GM19397 (cell line): ENCODE data around the gene HOXA7.

Experiments
- ATAC-seq: cut with Tn5 transposase; IDR thresholded peaks from one replicate; pipeline ENCODE4 v1.9.1; 2021; ENCODE audit warnings: mild to moderate bottlenecking, moderate library complexity; ENCODE audit not compliant: unreplicated experiment

The HOXA7 gene

DNA sequence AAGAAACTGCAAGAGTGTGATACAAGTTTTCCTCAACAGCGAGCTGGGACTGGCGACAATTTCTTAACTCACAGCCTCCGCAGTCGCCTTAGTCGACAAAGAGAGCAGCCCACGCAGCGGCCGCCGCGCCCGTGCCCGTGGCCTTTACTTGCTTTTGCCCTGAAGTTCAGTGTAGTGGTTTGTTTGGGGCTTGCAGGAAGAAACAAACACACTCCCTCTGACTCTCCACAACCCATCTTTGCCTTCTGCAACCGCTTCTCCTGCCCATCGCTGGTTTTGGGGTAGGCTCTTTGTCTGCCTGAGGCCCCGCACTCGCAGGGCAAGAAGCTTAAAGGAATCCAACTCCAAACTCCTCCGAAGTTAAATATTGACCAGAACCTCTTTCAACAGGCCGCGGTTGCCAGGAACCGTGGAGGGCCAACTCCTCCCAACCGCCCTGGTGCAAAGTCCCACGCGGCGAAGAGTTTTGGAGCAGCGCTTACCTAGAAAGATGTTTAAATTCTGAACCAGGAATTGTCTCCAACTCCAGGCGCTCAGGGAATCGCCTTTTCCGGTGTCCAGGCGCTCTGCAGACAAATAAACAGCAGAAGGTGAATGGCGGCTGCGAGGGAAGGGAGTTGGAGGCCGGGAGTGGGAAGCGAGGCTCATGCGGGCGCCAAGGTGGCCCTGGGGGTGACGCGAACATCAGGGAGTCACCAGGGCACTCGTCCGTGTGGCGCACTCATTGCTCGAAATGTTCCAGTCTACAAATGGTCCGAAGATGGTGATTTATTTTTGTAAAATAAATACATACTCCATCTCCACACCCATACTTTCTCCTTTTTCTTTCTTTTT lies 34.2 kb downstream of the HOXA7 start:
- ATAC-seq = no peak

GRCh38 chr7:27121684-27122076 lies 34.8 kb downstream of the HOXA7 start:
- ATAC-seq = no peak

DNA sequence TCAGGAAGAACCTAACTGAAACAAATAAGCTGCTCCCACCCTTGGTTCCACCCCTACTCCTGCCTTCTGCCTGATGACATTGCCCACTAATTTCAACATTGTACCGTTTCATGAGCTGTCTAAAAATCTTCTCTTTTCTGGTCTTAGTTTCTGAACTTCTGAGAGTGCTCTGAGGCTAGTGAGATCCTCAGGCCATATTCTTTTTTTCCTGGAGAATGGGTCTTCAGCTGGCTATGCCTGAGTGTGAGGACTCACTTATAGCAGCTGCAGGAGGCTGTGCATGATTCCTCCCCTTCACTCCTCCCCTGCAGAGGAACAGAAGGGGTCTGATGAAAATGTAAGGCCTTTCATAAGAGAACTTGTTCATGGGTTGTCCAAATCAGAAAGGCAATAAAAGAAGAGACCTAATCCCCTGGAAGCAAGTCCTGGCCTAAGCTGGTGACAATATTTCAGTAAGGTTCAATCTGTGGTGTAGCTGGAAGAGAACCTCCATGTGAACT lies 37.0 kb downstream of the HOXA7 start:
- ATAC-seq = no peak

- no peak for ATAC-seq
Measured at GRCh38 chr7:27118580-27118979, 37.9 kb downstream of the HOXA7 start.

GRCh38 chr7:27117887-27118491 lies 38.5 kb downstream of the HOXA7 start:
- no peak for ATAC-seq

DNA sequence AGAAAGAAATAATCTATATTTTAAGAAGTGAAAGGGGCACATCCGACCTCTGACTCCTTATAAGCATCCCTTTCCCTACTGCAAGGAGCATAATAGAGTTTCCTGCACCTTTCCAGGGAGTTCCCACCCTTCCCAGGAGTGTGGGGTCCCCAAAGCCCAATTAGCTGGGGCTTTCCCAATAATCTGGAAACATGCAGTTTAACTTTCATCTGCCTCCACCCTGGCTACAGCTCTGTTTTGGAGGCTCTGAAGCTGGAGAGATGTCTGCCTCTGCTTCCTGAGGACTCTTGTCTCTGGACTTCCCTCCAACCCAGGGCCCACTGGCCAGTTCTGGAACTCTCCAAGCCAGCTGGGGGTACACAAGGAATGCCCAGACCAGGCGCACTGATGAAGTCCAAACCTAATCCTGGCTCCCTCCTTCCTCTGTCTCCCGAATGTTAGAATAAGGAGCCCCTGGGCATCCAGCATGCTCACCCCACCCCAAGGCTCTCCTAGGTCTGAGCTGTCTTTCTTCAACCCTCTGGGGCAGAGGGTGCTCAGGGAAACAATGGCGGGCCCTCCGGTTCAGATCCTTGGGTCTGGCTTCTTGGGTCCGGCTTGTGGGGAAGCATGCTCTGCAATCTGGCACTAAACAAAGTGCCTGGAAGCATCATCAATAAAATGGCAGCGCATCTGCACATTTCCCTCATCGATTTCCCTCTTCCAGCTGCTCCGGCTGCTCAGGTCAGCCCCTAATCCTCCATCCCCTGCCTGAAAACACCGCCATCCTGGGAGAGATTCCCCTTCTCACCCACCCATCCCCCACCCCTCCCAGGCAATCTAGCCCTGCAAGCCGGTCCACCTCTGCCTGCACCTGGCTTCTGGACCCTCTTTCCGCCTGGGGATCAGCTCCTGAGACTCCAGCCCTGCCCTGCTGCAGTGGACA lies 39.3 kb downstream of the HOXA7 start:
- ATAC-seq = no peak

DNA sequence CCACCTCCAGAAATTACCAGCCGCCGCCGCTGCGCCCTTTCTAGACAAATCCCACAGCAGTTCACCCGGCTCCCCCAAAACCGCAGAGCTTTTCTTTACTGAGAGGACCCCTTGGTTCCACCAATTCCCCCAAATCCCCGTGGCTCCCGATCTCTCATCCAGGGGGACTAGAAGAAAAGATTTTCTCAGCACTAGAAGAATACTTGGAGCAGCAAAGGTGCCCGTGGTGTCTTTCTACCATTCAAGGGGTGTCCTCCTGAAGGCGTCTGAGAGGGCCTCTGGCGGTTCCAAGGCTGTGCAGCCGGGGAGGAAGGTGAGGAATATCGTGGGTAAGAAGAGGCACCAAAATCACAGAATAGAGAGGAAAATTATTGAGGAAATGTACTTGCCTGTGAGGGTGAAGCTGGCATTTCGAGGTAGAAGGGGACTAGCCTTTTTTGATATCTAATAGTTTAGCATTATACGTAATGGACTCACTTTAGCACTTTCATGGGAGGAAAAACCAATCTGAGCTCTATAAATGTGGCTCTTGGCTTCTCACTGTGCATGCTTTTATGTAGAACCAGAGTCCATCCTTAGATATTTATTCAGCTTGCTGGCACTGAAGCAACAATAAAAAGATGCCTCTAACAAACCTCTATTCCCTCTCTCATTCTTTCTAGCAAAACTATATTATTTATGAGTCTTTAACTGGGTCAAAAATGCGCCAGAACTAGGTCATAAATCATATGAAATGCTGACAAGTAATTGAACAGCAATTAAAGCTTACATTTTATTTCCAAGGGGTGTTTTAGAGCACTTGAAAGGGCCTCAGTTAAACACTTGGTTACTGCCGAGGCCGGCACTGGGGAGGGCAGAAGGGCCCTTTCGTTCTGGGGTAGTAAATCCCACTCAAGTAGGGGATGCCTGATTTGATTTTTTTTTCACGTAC lies 40.2 kb downstream of the HOXA7 start:
- no peak for ATAC-seq

DNA sequence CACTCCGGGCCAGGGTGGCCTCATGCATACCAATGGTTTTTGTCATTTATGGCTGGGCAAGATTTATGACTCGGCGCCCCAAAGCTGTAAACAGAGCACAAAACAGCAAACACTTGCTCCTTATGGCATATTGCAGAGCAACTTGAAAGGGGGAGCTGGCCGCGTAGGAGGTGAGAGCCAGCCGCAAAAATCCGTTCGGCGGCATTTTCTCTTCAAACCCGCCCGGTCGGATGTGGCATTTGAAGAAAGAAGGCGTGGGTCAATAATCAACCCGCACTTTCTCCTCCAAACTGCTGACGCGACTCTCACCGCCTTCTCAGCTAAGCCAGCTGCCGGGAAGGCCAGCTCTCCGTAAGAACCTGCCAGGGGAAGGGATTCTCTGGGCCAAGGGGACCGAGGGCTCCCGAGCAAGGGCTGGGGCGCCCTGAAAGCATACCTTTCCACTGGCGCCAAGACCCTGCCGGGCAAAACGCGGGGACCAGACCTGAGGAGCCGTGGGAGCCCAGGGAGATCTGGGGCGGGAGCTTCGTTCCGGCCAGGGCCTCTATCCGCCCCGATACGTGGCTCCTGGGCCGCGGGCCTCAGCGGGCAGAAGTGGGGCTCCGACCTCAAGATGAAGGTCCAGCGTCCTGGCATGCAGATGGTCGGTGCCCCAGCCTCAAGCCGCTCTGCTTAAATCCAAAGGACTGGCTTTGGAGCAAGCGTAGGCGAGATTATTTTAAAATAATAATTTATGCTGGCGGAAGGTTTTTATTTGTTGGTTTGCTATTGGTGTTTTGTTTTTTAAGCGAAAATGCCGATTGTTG lies 41.1 kb downstream of the HOXA7 start:
- ATAC-seq = no peak

DNA sequence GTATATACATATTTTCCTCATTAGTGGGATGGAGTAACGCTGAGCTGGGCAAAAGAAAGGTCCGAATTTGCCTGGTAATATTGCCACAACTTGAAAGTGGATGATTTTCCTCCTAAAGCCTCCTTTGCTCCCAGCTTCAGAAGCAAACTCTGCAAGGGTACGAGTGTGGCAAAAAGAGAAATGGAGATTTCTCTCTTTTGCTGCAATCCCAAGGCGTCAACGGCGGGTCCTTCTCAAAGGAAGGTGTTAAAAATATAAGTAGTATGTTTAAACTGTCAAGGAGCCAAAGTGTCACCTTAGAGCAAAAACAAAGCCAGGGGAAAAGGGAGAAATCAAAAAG lies 41.6 kb downstream of the HOXA7 start:
- ATAC-seq = no peak

- no peak for ATAC-seq
Measured at GRCh38 chr7:27113991-27114769, 42.3 kb downstream of the HOXA7 start.

DNA sequence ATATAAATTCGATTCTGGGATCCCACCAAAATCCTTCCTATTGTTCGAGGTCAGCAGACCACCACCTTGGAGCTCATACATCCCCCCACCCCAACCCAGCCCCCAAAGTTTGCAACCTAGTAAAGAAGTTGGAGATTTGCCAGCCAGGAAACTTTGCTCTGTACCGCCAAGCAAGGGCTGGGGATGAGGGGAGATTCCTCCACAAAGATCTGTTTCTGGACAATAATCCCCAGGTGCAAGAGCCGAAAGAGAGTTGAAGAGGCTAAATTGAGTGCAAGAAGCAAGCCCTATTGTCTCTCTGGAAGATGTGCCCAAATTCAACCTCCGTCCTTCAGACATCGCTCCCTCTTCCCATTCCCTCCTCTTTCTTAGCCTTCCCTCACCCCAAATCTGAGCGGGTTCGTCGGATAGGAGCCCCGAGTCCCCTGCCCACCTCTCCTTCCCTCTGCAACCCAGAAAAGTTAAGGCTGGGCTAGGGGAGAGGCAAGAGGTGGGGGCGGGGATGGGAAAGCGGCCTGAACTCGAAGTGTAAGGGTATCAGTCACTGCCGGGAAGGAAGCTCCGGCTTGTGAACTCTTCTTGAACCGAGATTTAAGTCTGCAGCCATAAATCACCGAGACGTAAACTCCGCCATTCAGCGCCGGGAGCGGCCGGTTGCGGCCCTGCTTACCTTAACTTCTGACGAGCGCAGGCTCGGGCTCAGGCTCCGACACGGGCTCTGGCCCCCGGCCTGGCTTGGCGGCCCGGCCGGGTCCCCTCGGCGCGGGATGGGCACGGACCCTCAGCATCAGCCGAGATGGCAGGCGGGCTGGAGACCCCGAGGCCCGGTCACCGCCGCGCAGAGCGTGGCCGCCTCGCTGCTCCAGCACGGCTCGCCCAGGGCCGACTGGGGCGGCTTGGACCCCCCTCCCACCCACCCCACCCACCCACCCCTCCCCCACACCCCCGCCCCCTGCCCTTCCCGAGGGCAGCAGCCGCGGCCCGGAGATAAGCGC lies 43.2 kb downstream of the HOXA7 start:
- no peak for ATAC-seq

GRCh38 chr7:27112361-27112760 lies 44.1 kb downstream of the HOXA7 start:
- ATAC-seq = no peak

DNA sequence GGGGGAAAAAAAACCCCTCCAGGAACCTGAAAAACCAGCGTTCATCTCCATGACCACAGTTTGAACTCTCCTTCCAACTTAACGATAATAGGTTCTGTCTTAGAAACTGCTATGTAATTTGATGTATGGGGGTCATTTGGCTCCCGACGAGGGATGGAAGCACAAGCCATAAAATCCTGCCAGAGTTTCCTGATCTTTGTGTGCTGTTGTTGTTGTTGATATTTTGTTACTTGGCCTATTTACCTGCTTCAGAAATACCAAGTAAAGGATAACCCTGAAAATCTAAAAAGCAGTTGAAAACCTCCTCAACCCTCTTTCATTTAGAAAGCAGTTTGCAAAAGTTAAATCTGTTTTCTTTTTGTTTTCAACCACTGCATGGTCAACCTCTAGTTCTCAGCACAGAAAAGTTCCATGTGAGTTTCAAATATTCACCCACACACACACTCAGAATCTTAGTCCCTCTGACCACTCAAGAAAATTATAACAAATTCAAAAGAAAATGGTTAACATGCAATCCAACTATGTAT lies 44.7 kb downstream of the HOXA7 start:
- ATAC-seq = no peak

DNA sequence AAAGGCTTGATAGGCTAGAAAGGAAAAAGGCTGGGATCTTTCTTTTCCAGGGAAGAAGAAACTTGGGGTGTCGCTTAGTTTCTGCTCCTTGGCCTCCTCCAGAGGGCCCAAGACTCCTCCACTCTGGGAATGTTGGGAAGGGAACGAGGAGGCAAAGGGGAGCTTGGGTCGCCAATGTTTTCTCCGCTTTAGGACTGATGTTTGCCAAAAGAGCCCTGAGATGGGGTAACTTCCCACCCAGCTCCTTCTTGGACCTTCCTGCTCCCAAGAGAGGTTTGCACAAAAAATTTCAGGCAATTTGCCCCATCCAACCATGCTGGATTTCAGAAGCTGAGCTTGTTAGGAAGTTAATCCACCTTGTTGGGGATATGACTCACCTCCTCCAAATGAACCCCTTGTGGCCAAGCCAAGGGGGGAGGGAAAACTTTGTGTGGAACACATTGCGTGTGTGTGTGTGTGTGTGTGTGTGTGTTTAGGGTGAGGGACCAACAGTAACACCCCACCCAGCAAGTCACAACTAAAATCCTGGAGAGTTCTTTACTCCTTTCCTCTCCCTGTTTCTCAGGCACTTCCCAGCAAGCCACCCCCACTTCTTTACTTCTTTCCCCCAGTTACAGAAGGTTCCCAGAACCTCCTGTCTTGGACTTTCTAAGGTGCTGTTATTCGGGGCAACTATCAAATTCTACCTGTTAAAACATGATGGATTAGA lies 45.3 kb downstream of the HOXA7 start:
- ATAC-seq = no peak

DNA sequence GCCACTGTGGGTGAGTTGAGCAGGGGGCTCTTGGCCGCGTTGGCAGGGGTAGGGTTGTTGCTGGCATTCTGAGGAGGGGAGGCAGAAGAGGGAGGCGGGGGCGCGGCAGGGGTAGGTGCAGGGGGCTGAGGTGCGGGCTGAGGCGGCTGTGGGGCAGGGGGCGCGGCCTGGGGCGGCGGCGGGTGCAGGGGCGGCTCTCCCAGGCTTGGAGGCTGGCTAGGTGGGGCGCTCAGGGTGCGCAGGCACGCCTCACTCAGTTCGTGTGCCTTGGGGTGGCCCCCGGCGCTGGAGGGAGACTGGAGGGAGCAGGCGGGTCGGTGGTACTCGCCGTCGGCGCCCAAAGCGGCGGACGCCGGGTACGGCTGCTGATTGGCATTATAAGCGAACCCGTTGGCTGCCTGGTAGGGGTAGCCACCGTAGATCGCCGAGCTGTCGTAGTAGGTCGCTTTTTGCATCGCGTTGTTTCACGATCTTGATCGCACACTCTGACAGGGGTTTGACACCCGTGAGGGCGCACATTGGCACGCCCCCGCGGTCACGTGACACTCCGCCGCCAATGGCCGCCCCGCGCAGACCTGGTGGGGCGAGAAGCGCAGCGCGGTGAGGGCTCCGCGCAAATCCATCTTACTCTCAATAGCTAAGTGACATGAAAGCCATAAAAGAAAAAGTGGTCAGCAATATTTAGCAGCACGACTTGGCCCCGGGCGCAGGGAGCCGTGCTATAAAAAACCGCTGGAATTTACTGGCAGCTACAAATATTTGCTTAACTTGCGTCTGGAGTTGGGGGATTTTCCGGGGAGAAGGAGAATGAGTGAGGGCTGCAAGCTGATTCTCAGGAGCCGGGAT lies 46.1 kb downstream of the HOXA7 start:
- no peak for ATAC-seq
